HT-29 (cell line): ENCODE measurements around the gene LAMB3. TPM values are rescaled to one million over a fixed set of nuclear protein-coding genes. Genes with fewer than 3 reads are reported as not detected.
"Not testable (repeated sequence)": the region's sequence is repeated elsewhere in the genome, so short reads cannot be mapped to it uniquely, and the experiment has no call there.

Source experiments
- DNase-seq: peaks from one replicate; pipeline ENCODE4 v3.0.0-alpha.2; 2015; ENCODE audit warnings: low spot score
- total RNA-seq: library from RNA; depleted of rRNA; stranded (reverse); fragments of >200 nt; shearing (Covaris generic); gene quantifications from 2 replicates; pipeline ENCODE4 v1.2.3, GENCODE V29; 2014; rRNA removed

The LAMB3 gene
- 109 and 120 TPM in 2 replicates for total RNA-seq

DNA sequence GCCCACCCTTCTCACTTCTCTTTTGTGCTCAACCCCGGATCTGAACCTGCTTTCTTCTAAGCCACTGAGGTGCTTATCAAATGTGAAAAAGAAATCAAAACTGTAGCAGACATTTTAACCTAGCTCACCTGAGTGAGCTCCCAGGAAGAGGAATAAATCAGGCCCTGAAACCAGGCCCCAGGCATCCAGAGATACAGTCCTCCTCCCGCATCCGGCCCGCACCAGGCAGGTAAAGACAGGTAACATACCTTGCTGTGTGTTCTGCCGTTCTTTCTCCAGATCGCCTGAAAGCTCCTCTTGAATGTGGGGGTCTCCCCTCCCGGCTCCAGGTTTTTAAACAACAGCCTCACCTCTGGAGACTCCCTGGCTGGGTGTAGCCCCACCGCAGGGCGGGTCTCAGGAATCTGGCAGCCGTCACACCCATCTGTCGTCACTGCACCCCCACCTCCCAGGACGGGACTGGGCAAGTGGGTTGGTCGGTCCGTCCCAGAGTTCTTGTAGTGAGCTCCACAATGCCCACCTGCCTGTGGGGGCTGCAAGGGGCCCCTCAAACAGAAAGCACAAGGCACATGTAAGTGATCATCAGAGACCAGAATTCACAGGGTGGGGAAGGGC, at the start of gene LAMB3:
LAMB3 (minus strand) TSS at position 305 of the 615 bp plus-strand sequence. CDS start 1,481 bp downstream, outside the sequence.
- DNase-seq = peak; percentile 92

- not testable (repeated sequence) for DNase-seq
Measured at GRCh38 chr1:209700686-209701085, 48.5 kb upstream of the LAMB3 start.

- DNase-seq = peak; percentile 25
Measured at GRCh38 chr1:209697126-209697525, 44.9 kb upstream of the LAMB3 start.

- no peak for DNase-seq
Measured at GRCh38 chr1:209696673-209697072, 44.4 kb upstream of the LAMB3 start.

GRCh38 chr1:209692745-209693504, 40.7 kb upstream of the LAMB3 start:
- peak; percentile 86 for DNase-seq

DNA sequence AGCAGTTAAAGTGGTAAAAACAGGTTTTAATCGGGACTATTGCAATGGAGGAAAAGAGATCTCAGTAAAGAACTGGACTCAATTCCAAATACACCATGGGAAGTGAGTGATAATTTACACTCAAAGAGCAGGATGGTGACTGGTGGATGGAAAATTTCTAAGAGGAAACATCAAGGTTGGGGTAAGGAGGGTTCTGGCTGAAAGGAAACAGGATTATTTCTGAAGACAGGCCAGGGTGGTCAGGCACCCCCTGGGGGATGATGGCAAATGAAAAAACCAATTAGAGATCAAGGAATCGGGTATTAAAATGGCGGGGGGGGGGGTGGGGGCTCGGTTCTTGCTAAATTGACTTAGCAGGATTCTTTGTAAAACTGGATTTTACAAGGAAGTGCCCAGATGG, 40.1 kb upstream of the LAMB3 start:
- DNase-seq = no peak

DNA sequence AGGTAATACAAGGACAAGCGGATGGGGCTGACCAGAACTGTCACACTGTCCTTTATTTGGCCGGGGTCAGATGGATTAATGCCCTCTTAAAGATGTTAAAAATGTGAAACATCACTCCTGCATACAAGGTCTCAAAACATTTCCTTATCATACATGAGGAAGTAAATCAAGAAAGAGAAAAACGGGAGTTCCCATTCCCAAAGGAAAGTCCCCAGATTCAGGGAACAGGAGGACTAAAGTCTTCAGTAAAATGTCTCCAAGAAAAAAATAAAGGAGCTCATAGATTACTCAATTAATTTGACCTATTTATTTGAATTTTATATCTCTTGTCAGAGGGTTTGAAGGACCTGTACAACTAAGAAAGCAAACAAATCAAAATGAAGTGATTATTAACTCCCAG, 39.0 kb upstream of the LAMB3 start:
- no peak for DNase-seq

- DNase-seq = peak; percentile 40
Measured at GRCh38 chr1:209689477-209689876, 37.3 kb upstream of the LAMB3 start.

DNA sequence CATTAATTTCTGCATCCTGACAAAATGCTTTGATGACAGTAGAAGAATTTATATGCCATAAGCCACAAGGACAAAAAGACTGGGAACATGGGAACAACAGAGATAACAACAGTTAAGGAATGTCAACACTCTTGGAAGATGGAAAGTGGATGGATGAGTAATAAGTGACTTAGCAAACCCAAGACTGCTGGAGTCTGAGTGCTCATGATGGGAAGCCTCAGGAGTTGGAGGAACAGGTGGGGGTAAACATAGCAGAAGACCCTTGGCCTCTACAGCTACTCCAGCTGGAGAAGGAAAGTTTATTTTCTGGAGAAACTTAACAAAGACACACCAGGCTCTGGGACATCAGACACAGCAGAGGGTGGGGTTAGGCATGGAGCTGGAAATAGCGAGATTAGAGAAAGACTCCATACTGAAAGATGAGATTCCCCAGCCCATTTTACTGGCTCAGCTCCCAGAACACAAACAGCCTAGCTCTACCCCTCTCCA, 36.6 kb upstream of the LAMB3 start:
- no peak for DNase-seq

DNA sequence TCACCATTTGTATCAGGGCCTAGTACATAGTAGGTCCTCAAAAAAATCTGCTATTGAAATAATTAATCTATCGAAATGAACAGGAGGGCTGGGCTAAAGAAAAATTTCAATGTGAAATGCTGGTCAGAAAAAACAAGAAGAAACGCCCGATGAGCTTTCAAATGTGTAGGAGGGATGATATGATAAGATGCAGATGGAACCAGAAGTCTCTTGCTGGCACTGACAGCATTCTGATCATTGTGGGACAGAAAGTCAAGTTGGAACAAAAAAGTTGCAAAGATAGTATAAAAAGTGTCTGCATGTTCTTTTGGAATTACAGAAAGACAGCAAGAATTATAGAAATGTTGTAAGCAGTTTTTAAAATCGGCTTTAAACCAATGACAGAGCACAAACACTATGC, 34.1 kb upstream of the LAMB3 start:
- DNase-seq = no peak

GRCh38 chr1:209685821-209686220, 33.6 kb upstream of the LAMB3 start:
- no peak for DNase-seq

- no peak for DNase-seq
Measured at GRCh38 chr1:209678981-209679539, 26.8 kb upstream of the LAMB3 start.

DNA sequence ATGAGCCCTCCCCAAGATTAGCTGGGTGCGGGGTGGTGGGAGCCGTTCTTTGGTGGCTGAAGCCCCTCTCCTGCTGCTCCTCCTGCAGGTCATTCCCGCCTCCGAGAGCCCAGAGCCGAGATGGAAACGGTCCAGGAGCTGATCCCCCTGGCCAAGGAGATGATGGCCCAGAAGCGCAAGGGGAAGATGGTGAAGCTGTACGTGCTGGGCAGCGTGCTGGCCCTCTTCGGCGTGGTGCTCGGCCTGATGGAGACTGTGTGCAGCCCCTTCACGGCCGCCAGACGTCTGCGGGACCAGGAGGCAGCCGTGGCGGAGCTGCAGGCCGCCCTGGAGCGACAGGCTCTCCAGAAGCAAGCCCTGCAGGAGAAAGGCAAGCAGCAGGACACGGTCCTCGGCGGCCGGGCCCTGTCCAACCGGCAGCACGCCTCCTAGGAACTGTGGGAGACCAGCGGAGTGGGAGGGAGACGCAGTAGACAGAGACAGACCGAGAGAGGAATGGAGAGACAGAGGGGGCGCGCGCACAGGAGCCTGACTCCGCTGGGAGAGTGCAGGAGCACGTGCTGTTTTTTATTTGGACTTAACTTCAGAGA, 23.4 kb upstream of the LAMB3 start:
- peak; percentile 33 for DNase-seq

DNA sequence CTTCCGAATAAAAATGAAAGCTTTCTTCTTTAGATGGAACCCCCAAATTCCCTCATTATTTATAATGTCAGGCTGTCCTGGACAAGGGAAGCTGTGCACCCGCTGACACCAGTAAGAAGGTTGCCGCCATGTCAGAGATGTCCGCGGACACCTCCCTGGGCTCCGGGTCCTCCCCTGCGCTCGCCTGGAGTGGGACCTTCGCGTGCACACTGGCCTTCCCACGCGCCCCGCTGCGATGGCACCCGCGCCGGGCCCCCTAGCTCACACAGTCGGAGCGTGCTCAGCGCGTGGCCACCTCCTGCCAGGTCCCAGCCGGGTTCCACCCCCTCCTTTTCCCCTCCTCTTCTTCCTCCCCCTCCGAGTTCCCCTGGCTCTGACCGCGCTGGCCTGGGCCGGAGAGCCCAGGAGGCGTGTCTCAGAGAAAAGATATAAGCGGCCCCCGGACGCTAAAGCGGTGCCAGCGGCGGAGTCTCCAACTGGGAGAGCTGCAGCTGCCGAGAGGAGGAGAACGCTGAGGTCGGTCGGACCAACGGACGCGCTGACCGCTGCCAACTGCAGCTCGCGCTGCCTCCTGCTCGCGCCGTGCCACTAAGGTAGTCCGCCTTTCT, 22.8 kb upstream of the LAMB3 start, which contains the start of gene G0S2:
G0S2 (plus strand) TSS at position 456 of the 608 bp plus-strand sequence. CDS start 273 bp downstream, outside the sequence.
- peak; percentile 57 for DNase-seq

- no peak for DNase-seq
Measured at GRCh38 chr1:209673631-209674417, 21.6 kb upstream of the LAMB3 start.

DNA sequence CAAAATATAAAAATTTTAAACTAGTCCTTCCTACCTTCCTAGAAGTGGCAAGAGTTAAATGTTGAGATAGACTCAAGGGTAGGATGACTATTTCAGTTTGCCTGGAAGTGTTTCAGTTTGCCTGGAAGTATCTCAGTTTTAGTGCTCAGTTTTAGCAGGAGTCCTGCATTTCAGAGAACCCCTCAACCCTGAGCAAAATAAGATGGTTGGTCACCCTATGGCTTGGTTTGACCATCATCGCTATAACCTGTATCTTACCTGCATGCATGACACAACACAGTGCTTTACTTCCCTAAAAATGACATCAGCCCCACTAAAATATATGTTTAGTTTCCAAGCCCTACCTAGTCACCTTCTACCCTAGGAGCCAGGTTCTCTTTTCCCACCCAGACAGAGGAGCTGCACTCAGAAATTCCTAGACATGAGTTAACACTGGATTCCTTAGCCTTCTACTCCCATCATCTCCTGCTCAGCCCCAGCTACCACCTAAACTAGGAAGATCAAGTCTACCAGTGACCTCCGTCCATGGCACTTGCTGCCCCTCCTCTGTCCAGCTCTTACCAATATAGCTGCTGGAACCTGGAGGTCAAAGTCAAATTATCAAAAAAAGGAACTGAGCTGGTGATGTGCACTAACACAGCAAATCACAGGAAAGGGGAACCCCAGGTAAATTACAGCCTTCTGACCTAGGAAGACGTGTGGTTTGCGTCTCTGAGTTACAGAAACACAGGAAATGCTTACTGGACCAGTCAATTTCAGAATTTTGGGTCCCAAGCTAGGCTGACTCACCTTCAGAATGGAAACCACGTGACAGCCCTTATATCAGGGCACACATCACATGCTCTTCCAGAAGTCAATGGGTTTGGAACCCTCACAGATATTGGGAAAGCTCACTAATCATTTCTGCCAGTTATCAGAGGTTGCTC, 20.7 kb upstream of the LAMB3 start:
- no peak for DNase-seq

GRCh38 chr1:209670441-209671082, 18.3 kb upstream of the LAMB3 start:
- no peak for DNase-seq

DNA sequence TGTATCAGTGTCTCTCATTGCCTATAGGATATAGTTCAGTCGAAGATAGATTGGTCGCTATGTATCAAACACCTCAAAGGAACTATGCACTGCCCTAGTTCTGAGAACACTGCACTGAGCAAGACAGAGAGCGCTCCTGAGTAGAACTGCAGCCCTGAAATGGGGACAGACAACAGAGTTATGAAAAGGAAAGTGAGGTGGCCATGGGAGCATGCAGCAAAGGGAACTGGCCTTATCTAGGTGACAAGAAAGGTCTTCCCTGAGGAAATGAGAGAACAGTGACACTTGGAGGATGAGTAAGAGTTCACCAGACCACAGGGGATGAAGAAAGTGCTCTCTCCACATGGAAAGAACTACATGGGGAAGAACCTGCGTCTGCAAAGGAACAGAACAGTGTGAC, 15.5 kb upstream of the LAMB3 start:
- no peak for DNase-seq

DNA sequence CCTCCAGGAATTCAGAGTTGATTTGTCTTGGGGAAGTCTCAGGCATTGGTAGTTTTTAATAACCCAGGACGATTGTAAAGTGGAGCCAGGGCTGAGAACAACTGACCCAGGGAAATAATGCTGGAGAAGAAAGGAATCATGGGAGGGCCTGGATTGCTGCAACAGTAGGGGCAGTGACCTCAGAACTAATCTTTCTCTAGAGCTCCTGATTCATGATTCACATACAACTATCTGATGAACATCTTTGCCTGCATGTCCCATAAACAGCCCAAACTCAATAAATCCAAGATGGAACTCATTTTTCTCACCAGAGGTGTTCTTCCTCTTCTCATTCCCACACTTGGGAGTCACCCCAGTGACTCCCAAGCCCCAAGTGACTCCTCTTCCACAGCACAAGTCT, 14.9 kb upstream of the LAMB3 start:
- no peak for DNase-seq
